IPS DF 4.7 (cell line): ENCODE data around the gene EMD.

ENCODE experiments used
- DNase-seq: peaks from one replicate; pipeline ENCODE4 v3.0.0-alpha.2; 2013; ENCODE audit warnings: low spot score; ENCODE audit errors: extremely low read depth

EMD gene

DNA sequence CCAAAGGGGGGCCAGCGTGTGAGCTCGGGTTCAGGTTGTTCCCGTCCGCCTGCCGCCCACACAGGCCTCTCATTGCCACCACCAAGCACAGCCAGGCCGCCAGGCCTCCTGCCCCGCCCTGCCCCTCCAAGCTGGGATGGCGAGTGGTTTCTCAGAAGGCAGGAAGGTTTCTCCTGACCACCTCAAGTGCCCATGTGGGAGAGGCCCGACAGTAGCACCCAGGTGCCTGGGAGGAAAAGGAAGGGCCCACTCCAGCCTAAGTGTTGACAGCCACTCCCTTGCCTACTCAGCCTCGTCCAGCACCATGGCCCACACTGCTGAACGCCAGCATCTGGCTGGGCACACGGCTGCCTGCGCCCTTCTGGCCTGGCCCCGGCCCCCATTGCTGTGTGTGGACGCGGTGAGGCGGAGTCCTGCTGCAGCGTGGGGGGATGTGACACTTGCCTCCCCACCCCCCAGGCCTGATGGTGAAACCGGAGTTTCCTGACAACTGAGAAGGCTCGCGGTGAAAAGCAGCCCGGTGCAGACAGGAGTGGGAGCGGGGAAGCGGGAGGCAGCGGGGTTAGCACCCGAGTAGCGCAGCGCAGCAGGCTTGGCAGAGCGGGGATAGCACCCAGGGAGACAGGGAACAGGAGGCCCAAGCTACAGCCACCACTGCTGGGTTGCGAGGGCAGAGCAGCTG, 23.9 kb upstream of the EMD start:
- DNase-seq = no peak

- DNase-seq = no peak
Observed at GRCh38 chrX:154355776-154356140, 23.3 kb upstream of the EMD start.

- DNase-seq = no peak
Observed at GRCh38 chrX:154356596-154356995, 22.5 kb upstream of the EMD start.

GRCh38 chrX:154357205-154357604, 21.9 kb upstream of the EMD start:
- DNase-seq = no peak

- DNase-seq = no peak
Observed at GRCh38 chrX:154358011-154358410, 21.1 kb upstream of the EMD start.

- DNase-seq = no peak
Observed at GRCh38 chrX:154358829-154359228, 20.3 kb upstream of the EMD start.

- no peak for DNase-seq
Observed at GRCh38 chrX:154359362-154360154, 19.5 kb upstream of the EMD start.

DNA sequence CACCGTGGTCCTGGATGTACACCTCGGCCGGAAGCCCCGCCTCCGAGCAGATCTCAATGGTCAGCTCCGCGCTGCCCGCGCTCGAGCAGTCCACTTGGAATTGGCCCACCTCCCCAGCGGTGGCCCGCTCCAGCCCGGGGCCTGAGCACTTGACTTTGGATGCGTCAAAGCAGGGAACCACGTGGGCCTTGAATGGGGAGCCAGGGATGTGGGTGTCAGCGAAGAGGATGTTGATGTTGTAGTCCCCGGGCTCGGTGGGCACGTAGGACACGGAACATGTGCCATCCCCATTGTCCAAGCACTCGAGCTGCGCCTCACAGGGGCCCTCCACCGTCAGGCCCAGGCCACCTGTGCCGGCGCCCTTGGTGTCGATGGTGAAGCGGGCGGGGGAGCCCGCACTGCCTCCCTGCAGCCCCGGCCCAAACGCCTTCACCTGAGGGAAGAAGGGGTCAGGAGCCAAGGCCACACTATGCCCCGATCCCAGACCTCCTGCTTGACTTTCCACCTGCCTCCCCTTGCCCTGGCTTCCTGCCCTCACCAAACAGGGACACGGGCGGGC, 18.9 kb upstream of the EMD start:
- no peak for DNase-seq

DNA sequence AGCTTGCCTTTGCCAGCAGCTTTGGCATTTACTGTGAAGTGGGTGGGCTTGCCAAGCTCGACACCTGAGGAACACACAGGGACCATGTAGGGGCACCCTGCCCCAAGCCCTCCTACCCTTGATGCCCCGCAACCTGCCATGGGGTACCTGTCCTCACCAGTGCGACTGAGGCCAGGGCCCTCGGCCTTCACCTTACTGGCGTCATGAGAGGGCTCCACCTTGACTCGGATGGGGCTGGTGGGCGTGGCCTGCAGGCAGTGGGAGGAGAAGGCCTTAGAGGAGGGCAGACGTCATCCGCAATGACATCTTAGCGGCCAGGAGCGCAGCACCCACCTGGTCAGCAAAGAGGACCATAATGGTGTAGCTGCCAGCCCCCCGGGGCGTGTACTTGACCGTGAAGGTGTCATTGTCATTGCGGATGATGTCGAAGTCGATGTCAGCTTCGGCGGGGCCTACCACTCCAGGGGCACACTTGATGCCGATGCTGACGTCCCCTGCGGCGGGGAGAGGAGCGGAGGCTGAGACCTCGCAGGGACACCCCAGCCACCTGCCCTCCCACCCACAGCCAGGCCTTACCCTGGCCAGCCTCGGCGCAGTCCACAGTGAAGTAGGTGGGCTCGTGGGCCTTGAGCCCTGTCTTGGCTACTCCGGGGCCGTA, 16.9 kb upstream of the EMD start:
- no peak for DNase-seq

DNA sequence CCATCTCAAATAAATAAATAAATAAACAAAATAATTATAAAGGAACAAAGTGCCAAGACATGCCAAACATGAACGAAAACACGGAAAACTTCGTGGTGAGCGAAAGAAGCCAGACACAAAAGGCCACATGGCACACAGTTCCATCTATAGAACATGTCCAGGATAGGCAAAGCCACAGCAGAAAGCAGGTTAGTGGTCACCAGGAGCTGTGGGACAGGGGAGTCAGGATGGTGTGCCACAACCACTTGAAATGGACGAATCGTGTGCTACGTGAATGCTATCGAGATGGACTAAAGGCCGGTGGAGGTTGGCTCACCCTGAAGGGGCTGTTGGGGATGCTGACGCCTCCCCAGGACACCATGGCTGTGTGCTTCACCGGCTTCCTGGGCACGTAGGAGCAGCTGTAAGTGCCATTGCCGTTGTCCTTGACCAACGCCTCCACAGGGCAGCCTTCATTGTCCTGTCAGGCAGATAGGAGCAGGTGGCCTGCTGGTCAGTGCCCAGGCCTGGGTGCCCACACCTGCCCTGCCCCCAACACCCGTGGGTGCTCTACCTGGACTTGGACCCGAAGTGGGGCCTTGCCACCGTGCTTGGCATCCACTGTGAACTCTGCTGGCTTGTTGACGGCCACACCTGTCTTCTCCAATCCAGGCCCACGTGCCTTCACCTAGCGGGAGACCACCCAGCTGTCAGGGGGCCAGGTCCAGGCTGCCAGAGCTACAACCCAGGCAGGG, 15.2 kb upstream of the EMD start:
- DNase-seq = no peak

DNA sequence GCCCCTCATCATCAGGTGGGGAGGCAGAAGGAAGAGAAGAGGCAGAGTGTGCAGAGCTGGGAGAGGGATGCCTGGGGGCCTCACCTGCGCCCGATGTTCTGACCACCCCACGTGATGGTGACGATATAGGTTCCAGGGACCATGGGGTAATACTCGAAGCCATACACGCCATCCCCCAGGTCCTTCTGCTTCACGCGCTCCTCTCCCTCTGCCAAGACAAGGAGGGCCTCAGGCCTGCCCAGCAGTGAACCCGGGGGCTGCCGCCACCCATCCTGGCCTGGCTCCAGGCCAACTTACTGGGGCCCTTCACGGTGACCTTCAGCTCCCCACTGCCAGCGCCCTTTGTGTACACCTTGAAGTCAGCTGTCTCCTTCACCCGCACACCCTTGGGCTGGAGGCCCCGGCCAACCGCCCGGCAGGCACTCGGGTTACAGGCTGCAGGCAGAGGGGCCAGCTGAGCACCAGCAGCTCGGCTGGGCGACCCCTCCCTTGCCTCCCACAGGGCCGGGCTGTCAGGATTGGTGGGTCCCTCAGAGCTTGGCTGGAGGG, 14.0 kb upstream of the EMD start:
- no peak for DNase-seq

DNA sequence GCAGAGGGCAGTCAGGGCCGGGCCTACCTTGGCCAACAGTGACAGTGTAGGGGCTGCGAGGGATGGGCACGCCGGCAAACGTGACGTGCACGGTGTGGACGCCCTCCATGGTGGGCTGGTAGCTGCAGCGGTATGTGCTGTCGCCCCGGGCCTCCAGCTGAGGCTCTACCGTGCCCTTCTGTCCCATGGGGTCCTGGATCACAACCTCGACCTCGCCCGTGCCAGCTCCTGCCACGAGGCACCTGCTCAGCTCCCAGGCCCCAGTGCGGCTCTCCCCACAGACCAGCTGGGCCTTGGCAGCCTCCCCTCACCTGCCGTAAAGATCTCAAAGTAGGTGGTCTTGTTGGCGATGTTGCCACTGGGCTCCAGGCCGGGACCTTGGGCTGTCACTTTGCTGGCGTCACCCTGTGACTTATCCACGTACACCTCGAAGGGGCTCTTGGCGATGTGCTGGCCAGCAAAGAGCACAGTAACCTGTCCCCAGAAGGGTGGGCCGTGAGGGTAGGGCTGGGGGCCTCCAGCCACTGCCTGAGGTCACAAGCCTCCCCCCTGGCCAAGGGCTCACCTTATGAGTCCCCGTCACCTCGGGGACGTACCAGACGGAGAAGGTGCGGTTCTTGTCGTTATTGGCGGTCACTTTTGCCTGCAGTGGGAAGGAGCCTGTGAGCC, 13.0 kb upstream of the EMD start:
- DNase-seq = no peak

GRCh38 chrX:154366666-154367055, 12.4 kb upstream of the EMD start:
- no peak for DNase-seq

DNA sequence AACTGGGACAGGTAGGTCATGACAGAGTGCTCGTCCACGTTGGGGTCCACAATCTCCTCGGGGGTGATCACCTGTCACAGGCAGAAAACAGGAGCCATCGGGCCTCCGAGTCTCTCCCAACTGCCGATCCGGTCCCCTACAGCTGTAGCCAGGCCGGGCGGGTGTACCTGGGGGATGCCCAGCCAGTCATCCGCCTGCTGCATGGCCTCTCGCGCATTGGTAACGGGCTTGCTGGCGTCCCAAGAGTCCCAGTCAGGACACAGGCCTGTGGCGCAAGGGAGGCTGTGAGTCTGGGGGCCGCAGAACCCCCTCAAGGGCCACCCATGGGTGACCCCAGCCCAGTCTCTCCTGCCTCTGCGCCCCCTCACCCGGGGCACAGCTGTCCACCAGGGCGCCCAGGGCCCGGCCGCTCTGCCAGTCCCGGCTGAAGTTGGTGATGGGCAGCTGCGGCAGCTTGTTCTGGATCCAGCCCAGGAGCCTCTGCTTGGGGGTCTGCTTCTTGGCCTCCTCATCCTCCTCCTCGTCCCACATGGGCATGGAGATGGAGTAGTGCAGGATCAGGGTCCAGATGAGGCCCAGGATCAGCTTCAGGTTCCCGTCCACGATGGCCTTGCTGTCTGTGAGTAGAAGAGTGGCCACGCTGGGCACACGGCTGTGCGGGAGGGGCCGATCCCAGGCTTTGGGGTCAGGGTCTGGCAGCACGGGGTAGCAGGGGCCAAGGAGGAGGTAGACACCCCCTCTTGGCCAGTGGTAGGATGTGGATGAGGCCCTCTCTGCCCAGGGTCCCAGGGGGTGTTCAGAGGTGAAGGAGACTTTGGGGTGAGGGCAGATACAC, 11.4 kb upstream of the EMD start:
- no peak for DNase-seq

DNA sequence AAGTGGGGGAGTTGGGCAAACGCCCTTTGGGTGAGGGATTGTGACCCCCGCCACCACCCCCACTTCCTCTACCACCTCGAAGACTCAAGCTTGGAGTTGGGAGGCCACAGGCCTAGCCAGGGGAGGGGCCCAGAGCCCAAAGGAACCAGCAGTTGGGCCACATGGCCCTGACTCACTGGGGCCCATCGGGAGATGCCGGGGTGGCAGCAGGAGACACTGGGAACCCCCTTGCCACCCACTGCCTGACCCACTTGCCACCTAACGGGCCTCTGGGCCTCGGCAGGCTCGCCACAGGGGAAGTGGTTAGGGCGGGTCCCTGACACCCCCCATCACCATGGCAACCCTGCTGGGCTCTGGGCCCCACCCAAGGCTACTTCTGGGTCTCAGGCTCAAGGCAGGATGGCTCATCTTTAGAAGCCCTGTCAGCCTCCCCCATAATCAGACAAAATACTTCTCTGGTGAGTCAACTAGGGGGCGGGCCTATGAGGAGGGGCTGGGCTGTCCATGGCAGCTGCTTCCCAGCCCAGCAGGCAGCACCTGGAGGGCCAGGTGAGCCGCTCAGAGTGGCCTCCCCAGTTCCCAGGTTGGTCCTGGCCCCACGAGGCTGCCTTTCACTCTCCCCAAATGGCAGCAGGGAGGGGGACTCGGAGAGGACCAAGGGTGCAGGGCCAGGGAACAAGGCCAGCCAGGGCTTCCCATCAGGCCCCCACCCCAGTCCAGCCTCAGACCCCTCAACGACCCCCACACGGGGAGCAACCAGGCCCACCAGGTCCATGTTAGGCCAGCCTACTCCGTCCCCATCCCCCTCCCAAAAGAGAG, 10.3 kb upstream of the EMD start:
- no peak for DNase-seq

DNA sequence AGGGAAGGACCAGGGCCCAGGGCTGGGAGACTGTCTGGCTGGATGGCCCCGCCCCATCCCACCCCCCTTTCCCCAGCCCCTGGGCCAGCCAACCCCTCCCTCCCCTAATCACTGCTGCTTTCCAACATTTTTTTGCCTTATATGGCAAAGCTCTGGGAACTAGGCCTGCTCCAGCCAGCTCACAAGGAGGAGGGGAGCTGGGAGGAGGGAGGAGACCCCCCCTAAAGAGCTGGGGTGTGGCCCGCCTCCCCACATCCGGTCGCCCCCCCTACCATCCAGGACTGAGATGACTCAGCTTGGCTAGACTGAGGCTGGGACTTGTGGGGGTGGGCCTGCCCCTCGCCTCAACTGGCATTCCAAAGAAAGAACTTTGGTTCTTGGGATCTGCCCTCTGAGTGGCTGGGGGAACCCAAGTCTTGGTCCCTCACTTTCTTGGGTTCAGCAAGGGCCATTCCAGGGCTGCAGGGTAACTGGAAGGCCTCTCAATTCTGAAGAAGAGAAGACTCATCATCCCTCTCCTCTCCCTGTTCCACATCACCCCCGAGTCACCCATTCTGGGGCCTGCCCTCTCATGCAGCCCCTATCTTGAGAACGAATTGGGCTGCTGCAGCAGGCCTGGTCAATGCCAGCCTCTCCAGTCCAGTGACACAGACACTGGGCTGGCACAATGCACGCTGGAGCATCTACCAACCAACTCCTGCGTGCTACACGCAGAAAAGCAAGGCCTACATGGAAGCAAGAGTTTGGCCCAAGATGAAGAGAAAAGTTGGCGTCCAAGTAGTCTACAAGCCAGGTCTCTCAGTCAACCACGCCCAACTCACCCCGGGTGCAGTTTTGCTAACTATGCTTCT, 9.4 kb upstream of the EMD start:
- no peak for DNase-seq

DNA sequence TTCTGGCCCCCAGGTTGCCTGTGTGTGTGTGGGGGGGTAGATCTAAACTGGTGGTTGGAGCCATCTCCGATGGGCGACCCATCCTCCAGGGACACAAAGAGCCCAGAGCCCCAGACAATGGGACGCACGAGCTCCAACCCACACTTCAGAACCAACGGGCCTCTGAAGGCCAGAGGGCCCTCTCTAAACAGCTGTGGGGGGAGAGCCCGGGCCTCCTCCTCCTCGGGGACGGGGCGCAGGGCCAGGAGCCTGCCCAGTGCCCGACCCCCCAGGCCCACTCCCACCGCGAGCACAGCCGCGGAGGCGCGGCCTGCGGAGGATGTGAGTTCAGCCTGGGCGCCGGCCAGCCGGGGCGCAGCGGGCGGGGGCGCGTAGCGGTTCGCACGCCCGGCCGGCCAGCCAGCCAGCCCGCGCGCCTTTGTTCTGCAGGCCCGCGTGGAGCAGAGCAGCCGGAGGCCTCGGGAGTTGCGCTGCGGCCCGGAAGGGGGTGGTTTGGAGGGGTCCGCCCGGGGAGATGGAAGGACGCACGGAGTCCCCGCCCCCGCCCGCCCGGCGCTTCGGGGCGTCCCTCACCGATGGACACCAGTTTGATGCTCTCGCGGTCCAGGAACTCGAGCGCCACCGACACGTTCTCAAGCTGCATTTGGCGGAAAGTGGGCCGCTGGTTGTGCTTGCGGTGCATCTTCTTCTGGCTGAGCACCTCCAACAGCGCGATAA, 8.6 kb upstream of the EMD start:
- DNase-seq = no peak
